Measurements from ENCODE around the gene C12orf57.

Gene C12orf57

DNA sequence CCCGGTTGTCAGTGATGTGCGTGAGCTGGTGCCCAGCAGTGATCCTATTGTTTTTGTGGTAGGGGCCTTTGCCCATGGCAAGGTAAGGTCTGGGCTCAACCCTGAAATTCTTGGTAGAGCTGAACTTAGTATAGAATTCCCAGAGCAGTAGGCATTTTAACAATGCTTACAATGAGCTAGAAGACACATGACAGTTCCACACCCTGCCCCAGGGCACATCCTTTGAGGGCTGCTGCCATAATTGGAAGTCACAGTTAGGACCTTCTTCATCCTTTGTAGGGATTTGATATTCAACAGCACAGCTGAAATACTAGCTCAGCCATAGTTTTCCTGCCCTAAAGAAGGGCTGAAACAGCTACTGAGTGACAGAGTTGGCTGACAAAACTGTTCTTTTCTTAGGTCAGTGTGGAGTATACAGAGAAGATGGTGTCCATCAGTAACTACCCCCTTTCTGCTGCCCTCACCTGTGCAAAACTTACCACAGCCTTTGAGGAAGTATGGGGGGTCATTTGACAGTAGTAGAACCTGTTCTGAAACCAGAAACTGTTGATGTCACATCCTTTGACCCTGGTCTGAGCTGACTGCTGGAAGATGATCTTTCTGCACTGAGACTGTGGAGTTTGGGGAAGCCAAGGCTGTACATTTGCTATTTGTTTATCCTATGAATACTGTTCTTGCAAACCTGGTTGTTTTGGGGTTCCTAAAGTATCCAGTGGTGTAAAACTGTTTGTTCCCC lies 31.6 kb downstream of the C12orf57 start:
- in situ Hi-C loops (cut with HindIII; ENCODE audit: low sequenced_read_pairs), result no loop called here
- TF ChIP-seq, protein P1, sequence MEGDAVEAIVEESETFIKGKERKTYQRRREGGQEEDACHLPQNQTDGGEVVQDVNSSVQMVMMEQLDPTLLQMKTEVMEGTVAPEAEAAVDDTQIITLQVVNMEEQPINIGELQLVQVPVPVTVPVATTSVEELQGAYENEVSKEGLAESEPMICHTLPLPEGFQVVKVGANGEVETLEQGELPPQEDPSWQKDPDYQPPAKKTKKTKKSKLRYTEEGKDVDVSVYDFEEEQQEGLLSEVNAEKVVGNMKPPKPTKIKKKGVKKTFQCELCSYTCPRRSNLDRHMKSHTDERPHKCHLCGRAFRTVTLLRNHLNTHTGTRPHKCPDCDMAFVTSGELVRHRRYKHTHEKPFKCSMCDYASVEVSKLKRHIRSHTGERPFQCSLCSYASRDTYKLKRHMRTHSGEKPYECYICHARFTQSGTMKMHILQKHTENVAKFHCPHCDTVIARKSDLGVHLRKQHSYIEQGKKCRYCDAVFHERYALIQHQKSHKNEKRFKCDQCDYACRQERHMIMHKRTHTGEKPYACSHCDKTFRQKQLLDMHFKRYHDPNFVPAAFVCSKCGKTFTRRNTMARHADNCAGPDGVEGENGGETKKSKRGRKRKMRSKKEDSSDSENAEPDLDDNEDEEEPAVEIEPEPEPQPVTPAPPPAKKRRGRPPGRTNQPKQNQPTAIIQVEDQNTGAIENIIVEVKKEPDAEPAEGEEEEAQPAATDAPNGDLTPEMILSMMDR (IDR thresholded peaks at IDR 0.05; ENCODE audit: low read depth, low read length), result no peak
- no peak overlapping the region for H3K4me3 ChIP-seq (ENCODE audit: low read depth, low read length)
- no peak for DNase-seq (ENCODE audit: low read depth, low spot score)

DNA sequence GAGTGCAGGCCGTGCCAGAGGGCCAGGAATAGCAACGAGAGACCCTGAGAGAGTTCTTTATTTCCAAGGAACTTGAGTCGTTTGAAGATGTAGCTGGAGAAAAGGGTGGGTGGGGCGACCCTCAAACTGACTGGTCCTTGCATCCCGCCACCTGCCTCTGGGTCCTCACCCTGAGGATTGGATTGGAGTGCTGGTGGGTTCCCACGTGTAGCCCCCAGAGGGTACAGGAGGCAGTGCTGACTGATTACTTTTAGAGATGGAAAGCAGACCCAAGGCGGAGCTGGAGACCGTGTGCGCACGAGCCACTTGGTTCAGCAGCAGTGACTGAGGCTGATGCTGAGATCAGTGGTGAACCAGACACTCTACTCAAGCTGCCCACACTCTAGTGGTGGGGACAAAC lies 33.8 kb downstream of the C12orf57 start:
- DNase-seq (ENCODE audit: low read depth, low spot score), result no peak
- no peak overlapping the region for H3K4me3 ChIP-seq (ENCODE audit: low read depth, low read length)
- in situ Hi-C loops (cut with HindIII; ENCODE audit: low sequenced_read_pairs), result no loop called here
- TF ChIP-seq, protein P1 (IDR thresholded peaks at IDR 0.05; ENCODE audit: low read depth, low read length), result no peak

DNA sequence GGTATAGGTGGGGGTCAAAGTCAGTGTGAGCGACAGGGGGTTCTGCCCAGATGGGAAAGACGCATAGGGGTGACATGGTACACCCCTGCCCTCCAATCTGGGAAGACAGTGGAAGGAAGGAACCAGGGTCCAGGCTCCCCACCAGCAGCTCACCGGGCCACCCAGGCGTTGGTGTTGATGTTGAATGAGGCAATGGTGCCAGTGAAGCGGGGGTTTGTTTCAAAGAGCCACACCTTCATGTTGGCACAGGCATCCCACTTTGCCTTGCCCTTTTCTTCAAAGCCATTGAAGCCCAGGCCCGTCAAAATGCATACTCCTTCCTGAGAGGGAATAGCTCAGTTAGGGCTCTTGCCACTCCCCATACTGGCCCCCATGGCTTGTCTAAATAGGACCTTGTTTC lies 34.4 kb downstream of the C12orf57 start:
- DNase-seq (ENCODE audit: low read depth, low spot score), result no peak
- in situ Hi-C loops (cut with HindIII; ENCODE audit: low sequenced_read_pairs), result no loop called here
- TF ChIP-seq, protein P1 (IDR thresholded peaks at IDR 0.05; ENCODE audit: low read depth, low read length), result no peak
- no peak overlapping the region for H3K4me3 ChIP-seq (ENCODE audit: low read depth, low read length)

DNA sequence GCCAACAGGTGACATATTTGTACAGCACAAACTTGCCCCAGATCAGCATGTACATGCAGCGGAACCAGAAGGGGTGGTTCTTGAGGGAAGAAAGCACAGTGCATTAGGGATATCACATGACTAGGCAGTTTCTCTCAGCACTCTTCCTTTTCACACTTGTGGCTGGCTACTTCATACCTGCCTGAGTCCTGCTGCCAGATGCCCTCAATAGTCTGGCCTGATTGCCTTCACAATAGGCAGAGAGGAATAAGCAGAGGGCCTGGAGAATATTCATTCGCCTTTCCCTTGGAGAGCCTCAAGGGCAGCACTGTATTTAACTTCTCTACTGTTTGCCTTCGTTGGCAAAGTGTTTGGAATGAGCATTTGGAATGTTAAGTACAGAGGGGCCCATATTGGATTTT lies 34.8 kb downstream of the C12orf57 start:
- DNase-seq (ENCODE audit: low read depth, low spot score), result no peak
- in situ Hi-C loops (cut with HindIII; ENCODE audit: low sequenced_read_pairs), result no loop called here
- H3K4me3 ChIP-seq (ENCODE audit: low read depth, low read length), result no peak overlapping the region
- TF ChIP-seq, protein P1 (IDR thresholded peaks at IDR 0.05; ENCODE audit: low read depth, low read length), result no peak

DNA sequence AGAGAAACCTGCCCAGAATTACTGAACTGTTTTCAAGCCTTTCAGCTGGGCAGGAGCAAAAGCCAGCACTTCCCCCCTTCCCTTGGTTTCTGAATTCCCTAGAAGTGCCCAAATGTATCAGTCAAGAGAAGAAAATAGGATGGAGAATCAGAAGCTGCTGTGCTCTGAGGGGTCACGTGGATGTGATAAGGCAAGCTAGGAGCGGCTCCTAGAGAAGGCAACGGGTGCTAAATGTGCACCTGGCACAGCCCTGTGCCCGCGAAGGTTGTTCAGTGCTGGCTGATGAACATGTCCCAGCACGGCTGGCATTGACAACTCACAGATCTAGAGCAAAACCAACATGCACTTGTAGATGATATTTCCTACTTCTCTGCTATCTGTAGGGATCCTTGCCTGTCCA lies 35.2 kb downstream of the C12orf57 start:
- no peak for DNase-seq (ENCODE audit: low read depth, low spot score)
- TF ChIP-seq, protein P1 (IDR thresholded peaks at IDR 0.05; ENCODE audit: low read depth, low read length), result no peak
- no peak overlapping the region for H3K4me3 ChIP-seq (ENCODE audit: low read depth, low read length)
- in situ Hi-C loops (cut with HindIII; ENCODE audit: low sequenced_read_pairs), result no loop called here

DNA sequence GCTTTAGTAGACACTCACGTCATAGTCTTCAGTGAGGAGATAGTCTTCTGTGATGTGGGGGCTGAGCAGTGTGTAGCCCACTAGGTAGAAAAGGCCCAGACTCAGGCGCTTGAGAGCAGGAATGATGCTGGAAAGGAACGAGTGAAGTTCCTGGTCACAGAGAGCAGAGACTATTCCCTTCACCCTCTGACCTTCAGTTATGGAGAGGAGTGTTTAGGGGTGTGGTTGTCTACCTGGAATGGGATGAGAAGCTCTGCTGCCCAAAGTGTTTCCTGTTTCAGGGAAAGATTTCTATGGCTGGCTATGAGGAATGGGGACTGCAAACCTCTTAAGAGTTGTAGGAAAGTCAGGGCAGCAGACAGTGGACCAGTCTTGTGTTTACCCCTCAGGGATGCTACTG lies 35.6 kb downstream of the C12orf57 start:
- TF ChIP-seq, protein P1 (IDR thresholded peaks at IDR 0.05; ENCODE audit: low read depth, low read length), result no peak
- no peak for DNase-seq (ENCODE audit: low read depth, low spot score)
- in situ Hi-C loops (cut with HindIII; ENCODE audit: low sequenced_read_pairs), result no loop called here
- H3K4me3 ChIP-seq (ENCODE audit: low read depth, low read length), result no peak overlapping the region

Measured in astrocyte of the spinal cord (primary cell).